GM18520 (cell line): ENCODE results near the gene PGGHG.
"Not testable (repeated sequence)": the region's sequence is repeated elsewhere in the genome, so short reads cannot be mapped to it uniquely, and the experiment has no call there.

ENCODE experiments used
- ATAC-seq: cut with Tn5 transposase; IDR thresholded peaks from one replicate; pipeline ENCODE4 v1.9.1; 2021; ENCODE audit not compliant: unreplicated experiment

The PGGHG gene

GRCh38 chr11:284105-285020 is 4.6 kb upstream of the PGGHG start:
- ATAC-seq: no peak

GRCh38 chr11:285021-285893 is 3.7 kb upstream of the PGGHG start:
- no peak for ATAC-seq

DNA sequence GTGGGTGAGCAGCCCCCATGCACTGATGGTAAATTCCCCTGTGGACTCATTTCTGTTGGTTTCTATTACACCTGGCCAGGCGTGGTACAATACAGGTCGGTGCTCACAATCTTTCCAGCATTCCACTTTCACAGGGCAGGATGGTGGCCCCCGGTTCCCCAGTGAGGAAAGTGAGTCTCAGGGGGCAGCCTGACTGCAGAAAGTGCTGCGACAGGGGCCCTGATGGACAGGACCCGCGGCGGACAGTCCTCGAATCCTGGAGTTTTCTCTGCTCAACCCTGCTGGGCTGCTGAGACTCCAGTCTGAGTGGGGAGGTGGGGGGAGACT is 3.1 kb upstream of the PGGHG start:
- no peak for ATAC-seq

DNA sequence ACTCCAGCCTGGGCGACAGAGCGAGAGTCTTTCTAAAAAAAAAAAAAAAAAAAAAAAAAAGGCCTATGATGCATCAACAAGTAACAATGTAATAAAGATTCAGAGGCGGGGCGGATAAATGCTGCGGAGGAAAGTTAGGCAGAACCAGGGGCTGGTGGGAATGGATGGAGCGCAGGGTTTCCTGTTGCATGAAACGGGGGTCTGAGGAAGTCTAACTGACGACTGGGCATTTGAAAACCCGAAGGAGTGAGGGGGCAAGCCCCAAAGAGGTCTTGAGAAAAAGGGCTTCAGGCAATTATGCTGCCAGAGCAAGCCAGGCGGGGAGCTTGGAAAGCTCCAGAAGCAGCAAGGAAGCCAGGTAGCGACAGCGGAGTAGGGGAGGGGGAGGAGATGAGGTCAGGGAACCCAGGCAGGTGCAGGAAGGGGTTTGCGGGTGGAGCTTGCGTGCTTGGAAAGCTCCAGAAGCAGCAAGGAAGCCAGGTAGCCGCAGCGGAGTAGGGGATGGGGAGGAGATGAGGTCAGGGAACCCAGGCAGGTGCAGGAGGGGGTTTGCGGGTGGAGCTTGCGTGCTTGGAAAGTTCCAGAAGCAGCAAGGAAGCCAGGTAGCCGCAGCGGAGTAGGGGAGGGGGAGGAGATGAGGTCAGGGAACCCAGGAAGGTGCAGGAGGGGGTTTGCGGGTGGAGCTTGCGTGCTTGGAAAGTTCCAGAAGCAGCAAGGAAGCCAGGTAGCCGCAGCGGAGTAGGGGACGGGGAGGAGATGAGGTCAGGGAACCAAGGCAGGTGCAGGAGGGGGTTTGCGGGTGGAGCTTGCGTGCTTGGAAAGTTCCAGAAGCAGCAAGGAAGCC is 1.7 kb upstream of the PGGHG start:
- ATAC-seq: not testable (repeated sequence)

DNA sequence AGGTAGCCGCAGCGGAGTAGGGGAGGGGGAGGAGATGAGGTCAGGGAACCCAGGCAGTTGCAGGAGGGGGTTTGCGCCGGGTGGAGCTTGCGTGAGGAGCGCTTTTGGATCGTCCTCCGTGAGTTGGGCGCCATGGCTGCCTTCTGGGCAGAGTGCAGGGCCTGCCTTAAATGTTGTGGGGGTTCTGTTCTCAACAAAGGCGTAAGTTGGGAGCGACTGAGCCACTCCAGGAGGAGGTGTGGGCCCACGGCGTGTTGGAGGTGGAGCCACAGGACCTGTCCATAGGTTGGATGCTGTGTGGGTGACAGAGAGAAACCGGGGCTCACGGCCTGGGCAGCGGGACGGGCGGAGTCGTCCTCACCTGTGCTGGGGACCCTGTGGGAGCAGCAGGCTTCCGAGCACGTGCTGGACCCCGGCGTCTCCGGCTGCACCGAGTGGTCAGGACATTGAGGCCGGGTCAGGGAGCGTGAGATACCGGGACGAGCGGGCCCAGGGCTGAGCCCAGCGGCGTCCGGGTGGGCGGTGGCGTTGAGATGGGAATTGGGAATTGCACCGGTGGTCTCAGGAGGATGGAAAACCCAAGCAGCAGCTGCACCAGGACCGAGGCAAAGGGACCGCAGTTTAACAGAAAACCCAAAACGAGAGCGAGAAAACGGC is 977 bp upstream of the PGGHG start:
- no peak for ATAC-seq

DNA sequence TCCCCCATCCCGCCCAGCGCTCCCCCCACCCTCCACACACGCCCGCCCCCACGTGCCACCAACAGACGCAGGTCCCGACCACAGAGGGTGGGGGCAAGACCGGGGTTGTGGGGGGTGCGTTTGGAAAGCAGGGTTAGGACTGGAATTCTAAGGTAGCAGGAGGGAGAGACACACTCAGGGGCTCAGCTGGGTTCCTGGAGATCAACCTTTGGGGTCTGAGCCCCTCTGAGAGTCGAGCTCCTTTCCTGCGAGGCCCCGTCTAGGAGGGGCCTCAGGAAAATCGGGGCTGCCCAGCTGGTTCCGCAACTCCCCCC is 429 bp downstream of the PGGHG start:
- no peak for ATAC-seq

DNA sequence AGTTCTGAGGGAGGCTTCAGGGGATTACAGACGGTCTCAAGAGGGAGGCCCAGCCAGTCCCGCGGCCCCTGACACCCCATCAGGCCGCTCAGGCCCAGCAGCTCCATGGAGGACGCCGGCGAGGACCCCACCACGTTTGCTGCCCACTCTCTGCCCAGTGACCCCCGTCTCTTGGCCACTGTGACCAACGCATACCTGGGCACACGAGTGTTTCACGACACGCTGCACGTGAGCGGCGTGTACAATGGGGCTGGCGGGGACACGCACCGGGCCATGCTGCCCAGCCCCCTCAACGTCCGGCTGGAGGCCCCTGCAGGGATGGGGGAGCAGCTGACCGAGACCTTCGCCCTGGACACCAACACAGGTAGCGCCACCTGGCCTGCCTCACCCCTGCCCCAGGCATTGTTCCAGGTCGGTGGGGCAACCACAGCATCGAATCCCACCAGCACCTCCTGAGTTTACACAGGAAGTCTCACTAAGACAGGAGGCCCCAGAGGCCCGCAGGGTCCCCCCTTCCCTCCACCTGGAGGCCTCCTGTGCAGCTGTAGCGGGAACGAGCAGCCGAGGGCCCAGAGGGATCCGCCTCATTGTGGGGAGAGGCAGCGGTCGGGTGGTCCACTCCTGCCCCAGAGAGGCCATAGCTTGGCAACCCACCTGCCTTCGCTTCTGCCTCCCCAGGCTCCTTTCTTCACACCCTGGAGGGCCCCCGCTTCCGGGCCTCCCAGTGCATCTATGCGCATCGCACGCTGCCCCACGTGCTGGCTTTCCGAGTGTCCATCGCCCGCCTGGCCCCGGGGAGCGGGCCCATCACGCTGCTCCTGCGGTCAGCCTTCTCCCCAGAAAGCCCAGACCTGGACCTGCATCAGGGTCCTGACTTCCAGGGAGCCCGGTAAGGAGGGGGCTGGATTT is 1.0 kb downstream of the PGGHG start:
- no peak for ATAC-seq

- no peak for ATAC-seq
Observed at GRCh38 chr11:290621-291231, 1.8 kb downstream of the PGGHG start.

DNA sequence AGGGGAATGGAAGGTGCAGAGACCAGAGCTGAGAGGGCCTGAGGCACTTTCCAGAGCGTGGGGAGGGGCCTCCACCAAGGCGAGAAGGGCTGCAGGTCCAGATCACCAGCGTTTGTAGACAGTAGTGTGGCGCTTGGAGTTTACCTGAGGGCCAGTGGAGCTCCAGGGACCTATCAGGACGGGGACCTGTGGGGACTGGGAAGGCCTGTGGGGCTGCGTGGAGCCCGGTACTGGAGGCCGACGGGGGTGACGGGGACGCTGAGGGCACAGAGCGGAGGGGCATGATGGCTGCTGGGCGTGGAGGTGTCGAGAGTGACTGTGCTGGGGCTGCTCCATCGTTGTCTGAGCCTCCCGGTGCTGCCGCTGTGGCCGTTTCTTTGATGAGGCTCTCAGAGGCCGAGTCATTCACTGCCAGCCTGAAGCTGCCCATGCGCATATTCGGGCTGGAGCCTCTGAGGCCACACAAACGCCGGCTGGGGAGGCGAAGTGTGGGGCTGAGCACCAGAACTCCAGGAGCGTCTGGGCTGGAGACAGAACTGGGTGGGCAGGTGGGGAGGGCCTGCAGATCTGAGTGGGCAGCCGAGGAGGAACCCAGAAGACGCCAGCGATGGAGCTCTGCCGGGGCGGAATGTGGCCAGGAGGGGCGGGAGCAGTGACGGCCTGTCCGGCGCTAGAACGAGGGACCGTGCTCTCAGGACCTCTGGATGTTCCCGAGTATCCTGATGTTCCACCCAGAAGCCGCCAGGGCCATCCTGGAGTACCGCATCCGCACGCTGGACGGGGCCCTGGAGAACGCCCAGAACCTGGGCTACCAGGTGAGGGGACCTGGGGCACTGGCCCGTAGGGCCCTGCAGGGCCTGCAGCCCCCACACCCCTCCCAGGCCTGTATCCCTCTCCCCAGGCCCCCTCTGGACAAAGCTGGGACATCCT is 2.6 kb downstream of the PGGHG start:
- ATAC-seq: no peak

DNA sequence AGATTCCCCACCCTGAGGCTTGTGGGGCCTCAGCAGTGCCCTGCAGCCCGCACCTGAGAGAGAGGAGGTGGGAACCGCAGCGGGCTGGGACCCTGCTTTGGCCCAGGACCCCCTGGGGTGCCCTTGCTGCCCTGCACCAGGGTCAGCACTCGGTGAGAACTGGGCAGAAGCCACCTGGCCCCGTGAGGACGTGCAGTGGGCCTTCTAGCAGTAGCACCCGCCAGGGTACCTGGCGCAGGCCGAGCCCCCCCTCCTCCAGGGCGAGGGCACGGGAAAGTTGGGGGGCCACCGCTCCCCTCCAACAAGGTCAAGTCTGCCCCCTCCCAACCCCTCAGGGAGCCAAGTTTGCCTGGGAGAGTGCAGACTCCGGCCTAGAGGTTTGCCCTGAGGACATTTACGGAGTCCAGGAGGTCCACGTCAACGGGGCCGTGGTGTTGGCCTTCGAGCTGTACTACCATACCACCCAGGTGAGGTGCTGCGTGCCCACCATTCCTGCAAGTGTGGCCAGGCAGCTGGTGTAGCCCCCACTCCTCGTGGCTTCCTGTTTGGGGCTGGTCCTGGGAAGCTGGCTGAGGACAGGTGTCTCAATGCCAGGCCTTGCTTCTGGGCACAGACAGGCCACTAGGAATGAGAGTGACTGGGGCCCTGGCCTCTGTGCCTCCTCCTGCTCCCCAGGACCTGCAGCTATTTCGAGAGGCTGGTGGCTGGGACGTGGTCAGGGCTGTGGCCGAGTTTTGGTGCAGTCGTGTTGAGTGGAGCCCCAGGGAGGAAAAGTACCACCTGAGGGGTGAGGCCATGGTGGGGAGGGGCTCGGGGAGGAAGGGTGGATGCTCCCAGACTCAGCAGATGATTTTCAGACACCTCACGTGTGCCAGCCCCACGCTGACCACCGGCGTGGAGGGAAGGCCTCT is 3.5 kb downstream of the PGGHG start:
- no peak for ATAC-seq

DNA sequence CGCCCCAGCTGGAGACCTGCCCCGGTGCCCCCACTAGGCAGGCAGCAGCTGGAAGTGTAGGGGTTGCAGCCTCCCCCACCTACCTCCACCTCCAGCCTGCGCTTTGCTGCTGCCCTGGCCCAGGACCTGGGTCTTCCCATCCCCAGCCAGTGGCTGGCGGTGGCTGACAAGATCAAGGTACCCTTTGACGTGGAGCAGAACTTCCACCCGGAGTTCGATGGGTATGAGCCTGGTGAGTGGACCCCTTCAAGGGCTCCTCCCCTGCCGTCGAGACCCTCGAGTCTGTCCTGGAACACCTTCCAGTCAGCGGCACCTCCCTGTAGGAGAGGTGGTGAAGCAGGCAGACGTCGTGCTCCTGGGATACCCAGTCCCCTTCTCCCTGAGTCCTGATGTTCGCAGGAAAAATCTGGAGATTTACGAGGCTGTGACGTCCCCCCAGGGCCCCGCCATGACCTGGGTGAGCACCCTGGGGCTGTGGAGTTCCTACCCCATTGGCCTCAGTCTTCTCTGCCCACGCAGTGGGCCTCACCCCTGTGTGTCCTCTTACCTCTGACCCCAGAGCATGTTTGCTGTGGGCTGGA is 4.4 kb downstream of the PGGHG start:
- ATAC-seq: no peak

- no peak for ATAC-seq
Observed at GRCh38 chr11:293852-294661, 5.1 kb downstream of the PGGHG start.

DNA sequence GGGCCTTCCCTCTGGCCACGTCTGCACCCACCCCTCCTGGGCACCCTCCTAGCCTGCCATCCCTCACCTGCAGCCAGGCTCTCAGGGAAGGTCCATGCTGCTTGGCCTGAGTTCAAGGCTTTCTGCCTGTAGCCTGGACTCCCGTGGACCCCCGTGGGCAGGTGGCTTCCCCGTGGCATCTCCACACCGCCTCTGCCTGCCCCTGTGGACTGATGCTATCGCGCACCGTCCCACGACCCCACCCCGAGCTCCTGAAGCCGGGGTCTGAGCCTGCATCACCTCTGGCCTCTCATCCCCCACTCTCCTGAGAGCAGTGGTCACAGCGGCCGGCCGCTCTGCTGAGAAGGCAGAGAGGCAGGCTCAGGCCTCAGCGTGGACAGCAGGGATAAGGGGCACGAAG is 5.9 kb downstream of the PGGHG start:
- no peak for ATAC-seq

- ATAC-seq: no peak
Observed at GRCh38 chr11:295351-296170, 6.6 kb downstream of the PGGHG start.
